ENCODE results near the gene MAPK8IP2.
A peak's percentile ranks its signal among the peaks of the same experiment; 100 is the strongest.
"Not testable (repeated sequence)": the region's sequence is repeated elsewhere in the genome, so short reads cannot be mapped to it uniquely, and the experiment has no call there.

Gene MAPK8IP2

DNA sequence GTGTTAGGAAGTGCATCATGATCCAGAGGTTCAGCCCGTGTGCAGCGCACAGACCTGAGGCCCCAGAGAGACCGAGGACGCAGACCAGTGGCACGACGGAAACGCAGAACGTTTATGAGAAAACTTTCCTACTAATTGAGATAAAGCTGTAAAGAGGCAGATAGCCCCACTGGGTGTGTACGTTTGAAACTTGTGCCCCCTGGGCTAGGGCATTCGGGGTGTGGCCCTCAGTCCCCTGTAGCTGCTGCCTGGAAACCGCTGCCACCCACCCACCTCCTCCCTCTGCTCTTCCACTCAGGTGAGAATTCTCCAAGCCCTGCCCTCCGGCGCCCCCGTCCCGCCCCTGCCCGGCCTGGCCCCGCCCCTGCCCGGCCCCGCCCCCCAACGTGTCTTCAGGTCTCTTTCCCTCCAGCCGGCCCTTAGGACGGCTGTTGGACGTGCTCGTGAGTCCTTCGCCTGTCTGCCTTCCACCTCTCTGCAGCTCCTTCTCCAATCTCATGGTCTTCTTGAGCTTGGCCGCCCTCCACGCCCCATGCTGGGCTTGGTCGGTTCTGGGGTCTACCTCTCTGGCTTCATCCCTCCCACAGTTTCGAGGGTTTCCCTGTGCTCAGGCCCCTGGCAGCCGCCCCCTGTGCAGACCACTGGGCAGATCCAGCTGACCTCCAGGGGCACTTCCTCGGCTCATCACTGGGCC, 12.1 kb downstream of the MAPK8IP2 start:
- no peak for DNase-seq (ENCODE audit: low read depth in 1 of 2, low spot score in 1 of 2)

DNA sequence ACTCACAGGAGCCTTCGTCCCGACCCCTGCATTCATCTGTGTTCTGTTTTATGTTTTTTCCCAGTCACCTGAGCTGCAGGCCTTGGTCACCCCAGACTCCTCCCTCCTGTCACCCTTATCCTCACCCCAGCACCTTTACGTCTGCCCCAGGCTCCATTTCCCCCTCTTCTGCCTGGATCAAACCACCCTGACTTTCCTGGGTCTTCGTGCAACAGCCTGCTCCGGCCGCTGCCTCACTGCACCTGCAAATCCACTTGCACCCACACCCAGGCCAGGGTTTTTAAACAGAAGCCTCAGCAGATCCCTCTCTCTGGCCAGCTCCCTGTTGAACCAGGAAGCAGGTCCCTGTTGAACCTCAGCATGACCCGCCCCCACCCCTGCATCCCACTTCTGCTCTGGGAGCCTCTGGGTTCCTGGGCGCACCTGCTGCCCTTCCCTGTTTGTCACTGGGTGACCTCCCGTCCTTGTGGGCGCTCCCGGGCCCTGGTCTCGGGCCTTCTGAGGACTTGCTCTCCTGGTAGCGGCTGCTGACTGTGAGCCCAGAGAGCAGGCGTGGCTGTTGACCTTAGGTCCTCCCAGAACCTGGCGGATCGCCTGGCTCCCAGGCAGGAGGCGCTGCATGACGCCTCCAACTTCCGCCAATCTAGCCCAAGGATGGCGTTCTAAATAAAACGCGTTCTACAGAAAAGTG, 12.8 kb downstream of the MAPK8IP2 start:
- no peak for DNase-seq (ENCODE audit: low read depth in 1 of 2, low spot score in 1 of 2)

DNA sequence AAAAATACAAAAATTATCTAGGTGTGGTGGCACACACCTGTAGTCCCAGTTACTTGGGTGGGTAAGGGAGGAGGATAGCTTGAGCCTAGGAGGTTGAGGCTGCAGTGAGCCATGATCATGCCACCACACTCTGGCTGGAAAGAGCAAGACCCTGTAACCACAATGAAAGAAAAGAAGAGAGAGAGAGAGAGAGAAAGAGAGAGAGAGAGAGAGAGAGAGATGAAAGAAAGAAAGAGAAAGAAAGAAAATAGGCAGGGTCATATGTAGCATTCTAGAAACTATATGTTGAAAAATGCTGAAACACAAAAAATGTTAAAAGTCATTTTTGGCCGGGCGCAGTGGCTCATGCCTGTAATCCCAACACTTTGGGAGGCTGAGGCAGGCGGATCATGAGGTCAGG, 13.7 kb downstream of the MAPK8IP2 start:
- DNase-seq (ENCODE audit: low read depth in 1 of 2, low spot score in 1 of 2), result not testable (repeated sequence)

DNA sequence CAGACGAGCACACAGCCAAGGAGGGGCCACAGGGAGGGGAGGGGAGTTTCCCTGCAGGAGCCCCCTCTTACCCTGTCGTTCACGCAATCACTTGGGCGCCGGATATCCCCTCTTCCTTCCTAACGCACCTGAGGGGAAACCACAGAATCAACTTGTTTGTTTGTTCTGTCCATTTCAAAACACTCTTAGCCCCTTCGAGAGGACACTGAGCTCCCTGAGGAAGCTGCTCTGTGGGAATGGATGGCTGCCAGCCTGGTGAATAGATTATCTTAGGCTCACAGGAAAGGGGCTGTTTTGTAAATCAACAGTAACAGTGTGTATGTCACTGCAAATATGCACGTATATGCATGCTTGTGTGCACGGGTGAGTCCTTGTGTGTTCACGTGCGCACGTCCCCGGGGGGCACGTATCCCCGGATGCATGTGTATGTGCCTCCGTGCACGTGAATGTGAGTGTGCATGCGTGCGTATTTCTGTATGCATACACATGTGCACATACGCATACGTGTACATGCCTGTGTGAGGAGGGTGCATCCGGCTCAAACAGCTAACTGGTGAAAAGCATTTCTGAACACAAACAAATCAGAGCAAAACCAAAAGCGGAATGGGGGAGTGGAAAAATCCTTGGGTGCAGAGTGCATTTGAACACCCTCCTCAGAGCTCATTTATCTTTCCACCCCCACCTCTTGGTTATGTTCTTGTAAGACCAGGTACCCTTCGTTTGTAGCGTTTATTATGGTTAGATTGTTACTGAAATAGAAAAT, 20.2 kb downstream of the MAPK8IP2 start:
- DNase-seq (ENCODE audit: low read depth in 1 of 2, low spot score in 1 of 2), result peak; percentile 26 to 66

DNA sequence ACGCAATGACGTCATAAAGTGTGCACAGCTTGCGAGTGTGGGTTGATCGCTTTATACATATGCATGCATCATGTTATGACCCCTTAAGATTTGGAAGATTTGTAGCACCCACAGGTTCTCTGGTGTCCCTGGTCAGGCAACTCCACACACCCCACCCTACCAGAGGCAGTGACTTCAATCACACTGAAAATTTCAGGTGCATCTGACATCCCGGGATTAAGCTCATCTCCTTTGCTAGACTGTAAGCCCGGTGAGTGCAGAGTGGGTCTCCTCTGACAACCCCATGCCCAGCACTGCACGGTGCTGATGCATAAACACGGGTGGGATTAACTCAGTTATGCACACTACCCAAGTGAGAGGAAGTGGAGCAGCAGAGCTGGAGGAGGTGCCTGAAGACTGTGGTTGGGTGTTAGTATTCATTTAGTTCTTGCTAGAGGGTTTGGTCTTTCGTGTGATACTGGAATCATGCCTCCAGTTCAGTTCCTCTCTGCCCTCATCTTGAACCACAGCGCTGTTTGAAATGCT, 20.8 kb downstream of the MAPK8IP2 start:
- DNase-seq (ENCODE audit: low read depth in 1 of 2, low spot score in 1 of 2), result no peak

DNA sequence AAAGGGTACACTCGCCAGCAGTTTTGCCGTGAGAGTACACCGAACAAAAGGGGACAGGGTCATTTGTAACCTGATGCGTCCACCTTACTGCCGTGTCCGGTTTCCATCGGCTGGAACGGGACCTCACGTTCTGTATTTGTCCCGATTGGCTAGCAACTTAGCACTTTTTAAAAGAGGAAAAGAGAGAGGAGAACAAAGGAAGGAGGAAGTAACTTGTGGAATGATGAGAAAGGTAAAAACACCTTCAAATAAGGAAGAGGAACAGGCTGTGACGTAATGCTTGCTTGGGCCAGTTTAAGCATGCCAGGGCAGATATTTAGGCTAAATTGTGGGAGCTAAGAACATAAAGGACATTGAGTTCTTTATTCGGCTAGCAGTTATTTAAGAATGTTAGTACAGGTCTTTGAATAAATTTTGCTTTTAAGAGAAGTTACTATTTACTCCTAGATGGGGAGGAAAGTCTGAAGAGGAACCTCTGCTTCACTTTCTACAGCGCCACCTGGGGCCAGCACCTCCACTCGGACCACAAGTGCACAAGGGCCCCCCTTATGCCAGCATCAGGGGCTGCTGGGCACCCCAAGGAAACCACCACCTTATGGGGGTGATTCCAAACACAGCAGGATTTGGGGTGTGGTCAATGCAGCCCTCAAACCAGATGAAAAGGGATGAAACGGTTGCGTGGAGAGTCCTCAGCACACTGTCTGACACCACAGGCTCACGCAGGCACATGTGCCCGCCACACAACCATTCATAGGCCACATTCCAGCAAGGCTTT, 21.5 kb downstream of the MAPK8IP2 start:
- DNase-seq (ENCODE audit: low read depth in 1 of 2, low spot score in 1 of 2), result no peak

DNA sequence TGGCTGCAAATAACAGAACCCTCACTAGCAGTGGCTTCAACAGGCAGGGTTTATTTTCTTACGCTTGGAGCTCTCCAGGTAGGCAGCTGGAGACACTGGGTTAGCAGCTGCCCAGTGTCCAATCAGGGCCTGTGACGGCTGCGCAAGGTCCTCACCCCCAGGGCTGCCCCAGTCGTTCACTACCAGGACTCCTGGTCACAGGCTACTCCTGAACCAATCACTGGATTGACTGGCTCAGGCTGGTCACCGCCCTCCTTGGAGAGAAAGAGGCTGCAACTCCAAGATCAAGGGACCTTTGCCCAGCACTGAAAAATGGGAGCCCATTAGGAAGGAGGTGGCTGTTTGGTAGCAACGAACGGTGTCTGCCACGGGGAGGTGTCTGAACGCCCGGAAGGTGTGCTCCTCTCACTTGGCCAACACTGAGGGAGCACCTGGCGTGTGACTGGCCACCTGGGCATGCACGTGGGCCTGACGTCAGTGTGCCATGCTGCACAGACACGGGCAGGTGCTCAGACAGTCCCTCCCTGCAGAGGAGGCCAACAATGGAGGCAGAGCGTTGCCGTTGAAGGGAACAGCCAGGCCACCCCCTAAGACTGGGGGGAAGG, 22.2 kb downstream of the MAPK8IP2 start:
- no peak for DNase-seq (ENCODE audit: low read depth in 1 of 2, low spot score in 1 of 2)

DNA sequence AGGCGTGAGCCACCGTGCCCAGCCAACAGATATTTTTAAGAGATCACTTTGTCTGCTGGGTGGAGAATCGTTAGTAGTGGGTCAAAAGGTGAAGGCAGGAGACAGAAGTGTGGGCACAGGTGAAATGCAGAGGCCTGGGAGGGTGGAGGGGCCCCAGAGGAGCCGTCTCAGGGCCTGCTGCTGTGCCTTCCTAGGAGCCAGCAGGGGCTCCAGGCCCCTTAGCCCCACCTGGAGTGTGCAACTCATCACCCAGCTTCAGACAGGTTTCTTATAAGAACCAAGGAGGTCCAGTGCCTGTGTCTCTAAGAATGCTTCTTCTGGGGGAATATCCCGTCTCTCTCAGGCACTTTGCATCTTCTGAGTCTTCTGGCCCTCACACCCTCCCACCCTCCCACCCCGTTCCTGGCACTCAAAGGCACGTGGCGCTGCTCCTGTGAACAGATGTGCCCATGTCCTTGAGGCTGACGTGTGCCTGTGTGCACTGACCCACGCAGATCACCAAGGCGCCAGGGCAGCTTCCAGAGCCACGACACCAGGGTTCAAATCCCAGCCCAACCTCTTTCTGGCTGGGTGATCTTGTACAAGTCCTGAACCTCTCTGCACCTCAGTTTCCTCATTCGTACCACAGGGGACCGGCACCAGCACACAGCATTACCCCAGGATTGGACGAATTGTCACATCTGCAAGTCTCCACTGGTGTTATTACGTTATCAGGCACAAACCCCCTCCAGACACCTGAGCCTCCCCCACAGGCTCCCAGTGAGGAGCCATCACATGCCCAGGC, 23.9 kb downstream of the MAPK8IP2 start:
- no peak for DNase-seq (ENCODE audit: low read depth in 1 of 2, low spot score in 1 of 2)

DNA sequence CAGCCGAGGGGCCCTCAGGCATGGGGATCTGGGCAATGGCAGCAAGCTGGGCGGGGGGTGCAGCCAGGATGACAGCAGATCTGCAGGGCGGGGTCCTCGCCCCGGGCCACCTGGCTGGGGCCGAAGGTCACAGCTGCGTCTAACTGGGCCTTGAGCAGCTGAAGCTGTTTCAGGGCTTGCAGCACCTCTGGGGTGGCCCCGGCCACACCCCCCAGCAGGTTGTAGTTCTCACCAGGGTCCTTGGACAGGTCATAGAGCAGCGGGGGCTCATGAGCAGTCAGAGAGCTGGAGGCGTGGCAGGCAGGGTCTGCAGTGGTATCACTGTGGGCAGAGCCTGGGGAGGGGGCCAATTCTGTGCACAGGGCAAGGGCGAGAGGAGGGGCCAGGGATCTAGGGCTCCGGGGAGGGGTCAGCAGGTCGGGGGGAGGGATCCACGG, 24.6 kb downstream of the MAPK8IP2 start:
- DNase-seq (ENCODE audit: low read depth in 1 of 2, low spot score in 1 of 2), result no peak

DNA sequence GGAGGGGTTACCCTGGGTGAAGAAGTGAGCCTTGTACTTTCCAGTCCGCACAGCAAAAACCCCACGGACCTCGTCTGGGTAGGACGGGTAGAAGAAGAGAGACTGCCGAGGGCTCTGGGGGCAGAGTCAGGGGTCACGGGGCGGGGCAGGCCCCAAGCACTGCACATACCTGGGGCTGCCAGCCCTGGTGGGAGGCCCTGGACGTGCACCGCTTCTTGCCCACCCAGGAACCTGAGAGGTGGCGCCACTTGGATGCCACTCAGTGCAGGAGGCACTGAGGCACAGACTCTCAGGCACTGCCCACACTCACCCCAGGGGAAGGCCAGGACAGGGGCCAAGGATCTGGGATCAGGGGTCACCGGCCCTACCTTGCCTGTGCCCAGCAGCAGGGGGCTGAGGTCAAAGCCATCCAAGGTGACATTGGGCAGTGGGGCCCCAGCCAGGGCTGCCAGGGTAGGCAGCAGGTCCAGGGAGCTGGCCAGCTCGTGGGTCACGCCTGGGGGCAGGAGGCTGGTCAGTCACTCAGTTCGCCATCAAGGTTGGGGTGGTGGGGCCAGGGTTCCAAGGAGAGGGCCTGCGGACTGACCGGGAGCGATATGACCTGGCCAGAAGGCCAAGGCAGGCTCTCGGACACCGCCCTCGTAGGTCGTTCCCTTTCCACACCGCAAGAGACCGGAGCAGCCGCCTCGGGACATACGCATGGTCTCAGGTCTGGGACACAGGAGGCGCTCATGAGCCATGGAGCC, 25.1 kb downstream of the MAPK8IP2 start:
- DNase-seq (ENCODE audit: low read depth in 1 of 2, low spot score in 1 of 2), result no peak

DNA sequence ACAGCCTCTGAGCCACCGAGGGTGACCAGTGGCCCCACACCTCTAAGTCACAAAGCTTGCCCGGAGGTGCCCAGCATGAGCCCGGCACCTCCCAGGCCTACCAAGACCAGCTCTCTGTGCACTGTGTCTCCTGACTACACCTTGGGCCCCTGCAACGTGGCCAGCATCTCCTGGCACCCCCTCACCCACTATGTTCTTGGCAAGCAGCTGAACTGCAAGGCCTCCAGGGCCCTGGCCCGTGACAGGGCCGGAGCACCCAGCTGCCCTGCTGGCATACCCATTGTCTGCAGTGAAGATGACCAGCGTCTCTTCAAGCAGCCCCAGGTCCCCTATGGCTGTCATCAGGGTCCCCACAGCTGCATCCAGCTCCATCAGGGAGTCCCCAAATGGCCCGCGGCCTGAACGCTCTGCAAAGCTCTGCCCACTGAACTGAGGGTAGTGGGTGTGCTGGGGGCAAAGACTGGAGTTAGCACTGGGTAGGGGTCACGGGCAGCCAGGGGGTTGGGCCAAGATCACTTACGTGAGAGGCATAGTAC, 25.8 kb downstream of the MAPK8IP2 start:
- no peak for DNase-seq (ENCODE audit: low read depth in 1 of 2, low spot score in 1 of 2)

DNA sequence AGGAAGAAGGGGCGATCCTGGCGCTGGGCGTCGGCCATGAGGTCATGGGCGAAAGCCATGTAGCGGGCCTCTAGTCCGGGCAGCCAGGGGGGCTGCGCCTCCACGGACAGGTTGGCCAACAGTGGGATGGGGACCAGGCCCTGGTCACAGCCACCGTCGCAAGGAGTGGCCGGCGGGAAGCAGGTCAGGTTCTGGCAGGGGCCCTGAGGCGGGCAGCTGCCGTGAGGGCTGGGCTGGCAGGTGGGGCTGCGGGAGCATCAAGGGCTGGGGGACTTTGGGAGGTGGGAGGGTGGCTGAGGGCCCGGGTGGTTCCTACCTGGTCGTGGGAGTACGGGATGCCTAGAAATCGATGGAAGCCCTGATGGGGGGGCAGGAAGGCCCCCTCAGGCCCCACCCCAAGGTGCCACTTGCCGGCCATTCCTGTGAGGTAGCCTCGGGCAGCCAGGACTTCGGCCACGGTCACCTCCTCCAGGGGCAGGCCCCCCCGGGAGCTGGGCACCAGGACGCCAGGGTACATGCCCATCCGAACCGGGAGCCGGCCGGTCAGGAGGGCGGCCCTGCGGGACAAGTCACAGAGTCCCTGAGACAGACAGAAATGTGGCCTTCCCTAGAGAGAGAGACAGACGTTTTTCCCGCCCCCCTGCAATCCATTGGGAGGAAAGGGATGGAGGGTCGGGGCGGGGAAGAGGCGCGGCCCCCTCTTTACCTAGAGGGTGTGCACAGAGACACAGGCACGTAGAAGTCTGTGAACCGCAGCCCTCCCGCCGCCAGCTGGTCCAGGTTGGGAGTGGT, 26.5 kb downstream of the MAPK8IP2 start:
- DNase-seq (ENCODE audit: low read depth in 1 of 2, low spot score in 1 of 2), result no peak

DNA sequence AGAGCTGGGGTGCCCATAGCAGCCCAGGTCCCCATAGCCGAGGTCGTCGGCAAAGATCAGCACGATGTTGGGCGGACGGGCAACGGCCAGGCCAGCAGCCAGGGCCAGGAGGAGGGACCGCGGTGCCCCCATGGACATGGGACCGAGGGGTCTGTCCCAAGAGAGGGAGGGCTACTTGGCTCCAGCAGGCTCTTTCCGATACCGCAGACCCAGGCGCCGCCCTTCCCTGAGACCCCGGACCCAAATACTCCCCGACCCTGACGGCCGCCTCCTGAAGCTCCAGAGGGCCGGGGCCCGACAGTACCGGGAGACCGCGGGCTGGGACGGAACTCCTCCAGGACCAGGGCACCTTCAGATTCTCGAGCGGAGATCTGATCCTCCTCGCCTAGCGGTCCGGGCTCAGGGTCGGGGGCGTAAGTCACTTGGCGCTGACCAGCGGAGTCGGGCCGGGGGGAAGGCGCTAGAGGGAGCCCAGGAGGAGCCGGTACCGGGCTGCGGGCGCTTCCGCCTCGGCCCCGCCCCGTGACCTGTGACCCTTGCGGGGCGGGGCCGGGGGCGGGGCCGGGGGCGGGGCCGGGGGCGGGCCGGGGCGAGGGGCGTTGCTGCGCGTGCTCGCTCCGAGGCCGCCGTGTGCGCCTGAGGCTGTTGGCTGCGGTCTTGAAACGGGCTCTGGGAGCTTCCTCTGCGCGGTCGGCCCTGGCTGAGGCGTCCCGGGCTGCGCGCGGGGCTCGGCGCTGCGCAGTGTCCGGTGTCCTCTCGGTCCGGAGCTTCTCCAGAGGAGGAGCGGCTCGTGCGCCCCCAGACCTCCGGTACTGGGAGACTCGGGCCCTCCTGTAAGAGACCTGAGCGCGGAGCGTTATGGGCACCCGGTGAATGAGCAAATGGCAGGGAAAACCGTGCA, 27.3 kb downstream of the MAPK8IP2 start, which contains the start of gene ARSA:
ARSA (minus strand) TSS at position 511 of the 901 bp plus-strand sequence; CDS start at position 138, 373 bp downstream.
- peak; percentile 57 to 60 for DNase-seq (ENCODE audit: low read depth in 1 of 2, low spot score in 1 of 2)

DNA sequence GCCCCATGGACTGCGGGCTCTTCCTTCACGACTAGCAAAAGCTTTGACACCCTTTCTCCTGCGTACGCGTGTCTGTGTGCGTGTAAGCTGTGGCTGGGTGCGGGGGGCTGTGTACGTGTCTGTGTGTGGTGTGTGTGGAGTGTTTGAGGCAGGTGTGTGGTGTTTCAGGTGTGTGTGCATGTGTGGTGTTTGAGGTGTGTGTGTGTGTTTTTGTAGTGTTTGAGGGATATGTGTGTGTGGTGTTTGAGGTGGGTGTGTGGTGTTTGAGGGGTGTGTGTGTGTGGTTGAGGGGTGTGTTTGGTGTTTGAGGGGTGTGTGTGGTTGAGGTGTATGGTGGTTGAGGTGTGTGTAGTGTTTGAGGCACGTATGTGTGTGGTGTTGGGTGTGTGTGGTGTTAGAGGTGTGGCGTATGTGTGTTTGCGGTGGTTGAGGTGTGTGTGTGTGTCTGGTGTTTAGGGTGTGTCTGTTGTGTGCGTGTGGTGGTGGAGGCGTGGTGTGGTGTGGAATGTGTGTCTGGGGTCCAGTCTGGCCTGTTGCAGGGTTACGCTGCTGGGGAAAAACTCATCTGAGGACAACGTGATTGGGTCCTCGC, 28.0 kb downstream of the MAPK8IP2 start:
- no peak for DNase-seq (ENCODE audit: low read depth in 1 of 2, low spot score in 1 of 2)

DNA sequence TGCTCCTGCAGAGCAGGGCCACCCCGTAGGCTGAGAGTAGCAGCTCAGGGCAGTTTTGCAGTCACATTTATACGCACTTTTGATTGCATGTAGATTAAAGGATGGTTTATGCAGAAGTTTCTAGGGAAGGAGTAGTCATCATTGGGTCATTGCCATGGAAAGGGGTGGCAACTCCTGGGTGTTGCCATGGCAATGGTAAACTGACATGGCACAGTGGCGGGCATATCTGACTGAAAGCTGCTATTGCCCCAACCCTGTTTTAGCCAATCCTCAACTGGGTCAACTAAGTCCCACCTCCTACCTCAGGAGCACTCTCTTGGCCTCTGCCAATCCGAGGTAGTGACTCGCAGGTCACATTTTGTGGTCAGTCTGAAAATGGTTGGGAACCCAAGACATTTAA, 29.8 kb downstream of the MAPK8IP2 start:
- no peak for DNase-seq (ENCODE audit: low read depth in 1 of 2, low spot score in 1 of 2)

DNA sequence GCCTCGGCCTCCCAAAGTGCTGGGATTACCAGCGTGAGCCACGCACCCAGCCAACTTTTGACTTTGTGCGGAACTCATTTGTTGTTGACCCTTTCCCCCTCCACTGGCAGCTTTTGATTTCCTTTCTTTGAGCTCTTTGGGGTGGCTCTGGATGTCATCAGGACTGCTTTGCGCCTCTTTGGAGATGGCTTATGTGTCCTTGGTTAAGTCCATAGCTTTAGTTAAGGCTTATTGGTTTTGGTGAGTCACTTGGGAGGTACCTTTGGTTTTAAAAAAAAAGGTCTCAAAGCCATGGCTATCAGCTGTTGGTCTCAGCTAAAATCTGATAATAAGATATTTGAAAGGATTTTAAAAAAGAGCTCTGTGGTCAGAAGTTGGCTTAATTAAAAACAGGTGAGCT, 32.5 kb downstream of the MAPK8IP2 start:
- DNase-seq (ENCODE audit: low read depth in 1 of 2, low spot score in 1 of 2), result no peak

DNA sequence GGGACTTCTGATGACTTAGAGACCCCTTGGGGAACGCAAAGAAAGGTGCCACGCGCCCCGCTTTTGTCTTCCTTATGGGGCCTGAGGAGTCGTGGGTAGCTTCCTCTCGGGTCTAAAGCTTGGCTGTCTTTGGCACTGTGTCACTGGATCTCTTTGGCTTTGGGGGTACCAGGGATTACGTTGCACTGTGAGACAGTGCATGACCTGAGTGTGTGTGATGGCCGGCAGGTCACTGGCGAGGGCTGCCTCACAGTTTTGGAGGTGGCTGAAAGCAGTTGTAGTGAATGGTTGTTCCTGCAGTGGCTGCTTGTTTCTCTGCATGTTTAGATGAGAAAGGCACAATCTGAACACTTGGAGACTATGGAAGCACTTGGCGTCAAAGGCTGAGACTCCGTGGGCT, 33.2 kb downstream of the MAPK8IP2 start:
- DNase-seq (ENCODE audit: low read depth in 1 of 2, low spot score in 1 of 2), result no peak

All from stimulated activated CD4-positive, alpha-beta T cell treated with anti-CD3 and anti-CD28 coated beads, Interleukin-15, amount 100 ng/mL, for 1 hour (primary cell).